GM21619 (cell line): Measurements from ENCODE around the gene PPM1J.
"Not testable (repeated sequence)": the region's sequence is repeated elsewhere in the genome, so short reads cannot be mapped to it uniquely, and the experiment has no call there.

Experiments
- ATAC-seq: cut with Tn5 transposase; IDR thresholded peaks from one replicate; pipeline ENCODE4 v1.9.1; 2021; ENCODE audit not compliant: unreplicated experiment

PPM1J gene

GRCh38 chr1:112715264-112716053, at the start of gene PPM1J:
TSS of gene PPM1J (minus strand) at chr1:112715332. CDS start at chr1:112715301, 31 bp downstream.
- ATAC-seq: peak; percentile 77

GRCh38 chr1:112762541-112763500, 47.7 kb upstream of the PPM1J start:
- no peak for ATAC-seq

- no peak for ATAC-seq
These were observed 46.8 kb upstream of the PPM1J start for GRCh38 chr1:112761714-112762480.

GRCh38 chr1:112759228-112759627, 44.1 kb upstream of the PPM1J start:
- no peak for ATAC-seq

GRCh38 chr1:112754116-112754628, 39.0 kb upstream of the PPM1J start:
- no peak for ATAC-seq

GRCh38 chr1:112748396-112748795, 33.3 kb upstream of the PPM1J start:
- no peak for ATAC-seq

GRCh38 chr1:112744009-112744578, 29.0 kb upstream of the PPM1J start:
- no peak for ATAC-seq

- ATAC-seq: no peak
These were observed 28.3 kb upstream of the PPM1J start for GRCh38 chr1:112743174-112744008.

GRCh38 chr1:112737573-112737972, 22.4 kb upstream of the PPM1J start:
- no peak for ATAC-seq

- ATAC-seq: no peak
These were observed 20.6 kb upstream of the PPM1J start for GRCh38 chr1:112735752-112736151.

GRCh38 chr1:112731451-112731850, 16.3 kb upstream of the PPM1J start:
- no peak for ATAC-seq

GRCh38 chr1:112729909-112730308, 14.8 kb upstream of the PPM1J start:
- ATAC-seq: no peak

GRCh38 chr1:112729011-112729410, 13.9 kb upstream of the PPM1J start:
- ATAC-seq: not testable (repeated sequence)

- ATAC-seq: not testable (repeated sequence)
These were observed 13.3 kb upstream of the PPM1J start for GRCh38 chr1:112728306-112728971.

GRCh38 chr1:112727716-112728115, 12.6 kb upstream of the PPM1J start:
- ATAC-seq: no peak

- not testable (repeated sequence) for ATAC-seq
These were observed 9.1 kb upstream of the PPM1J start for GRCh38 chr1:112724240-112724639.

GRCh38 chr1:112723511-112723839, 8.3 kb upstream of the PPM1J start:
- no peak for ATAC-seq

GRCh38 chr1:112722601-112723510, 7.7 kb upstream of the PPM1J start:
- ATAC-seq: no peak
